HepG2 (cell line): ENCODE results near the gene SLC19A1. TPM values are rescaled to one million over a fixed set of nuclear protein-coding genes. Genes with fewer than 3 reads are reported as not detected.

Experiments used
- ATM ChIP-seq: fragments of 450-650 bp; IDR thresholded peaks from 2 replicates; pipeline ENCODE4 v1.7.1; 2017; ENCODE audit warnings: mild to moderate bottlenecking, borderline replicate concordance
- EED ChIP-seq: sonication (generic); formaldehyde crosslinking; IDR thresholded peaks from 2 replicates; pipeline ENCODE4 v1.5.0; 2020; ENCODE audit warnings: mild to moderate bottlenecking, missing genetic modification reagents
- ELF3 ChIP-seq: IDR thresholded peaks from 2 replicates; pipeline ENCODE4 v1.6.1; 2016; ENCODE audit warnings: missing genetic modification reagents, missing compliant biosample characterization
- GMEB2 ChIP-seq: IDR thresholded peaks from 2 replicates; pipeline ENCODE4 v1.6.1; 2016; ENCODE audit warnings: missing biosample characterization, missing genetic modification reagents, low read depth
- HDAC6 ChIP-seq: fragments of 200-600 bp; sonication (generic); IDR thresholded peaks from 2 replicates; pipeline ENCODE4 v1.7.0; 2017; ENCODE audit warnings: mild to moderate bottlenecking, antibody characterized with exemption, low read length, low read depth
- HNF4A ChIP-seq: sonication (generic); formaldehyde crosslinking; IDR thresholded peaks from 2 replicates; pipeline ENCODE4 v1.4.0; 2020; ENCODE audit warnings: missing genetic modification reagents
- SNAI1 ChIP-seq: sonication (generic); formaldehyde crosslinking; IDR thresholded peaks from 2 replicates; pipeline ENCODE4 v1.5.0; 2020; ENCODE audit warnings: mild to moderate bottlenecking, missing genetic modification reagents, borderline replicate concordance
- SOX6 ChIP-seq, 2 experiments: fragments of 450-650 bp in 1 of 2; sonication (generic) in 1 of 2; formaldehyde crosslinking in 1 of 2; IDR thresholded peaks; 2 replicates each; pipeline versions ENCODE4 v1.4.0 to v1.6.1; 2017 to 2020; ENCODE audit warnings: antibody characterized with exemption in 1 of 2, mild to moderate bottlenecking in 1 of 2, missing genetic modification reagents in 1 of 2
- SRSF9 ChIP-seq: fragments of 200-400 bp; formaldehyde crosslinking; IDR thresholded peaks from 2 replicates; pipeline ENCODE4 v1.6.1; 2018; ENCODE audit warnings: borderline replicate concordance, mild to moderate bottlenecking, low read depth, low read length; ENCODE audit not compliant: insufficient read depth, poor library complexity, severe bottlenecking
- ZFP1 ChIP-seq: IDR thresholded peaks from 2 replicates; pipeline ENCODE4 v1.6.1; 2016
- ZHX2 ChIP-seq, 2 experiments: sonication (generic) in 1 of 2; formaldehyde crosslinking in 1 of 2; IDR thresholded peaks; 2 replicates each; pipeline versions ENCODE4 v1.6.1 to v1.9.0; 2014 to 2022; ENCODE audit warnings: antibody characterized with exemption in 1 of 2, borderline replicate concordance in 1 of 2, inconsistent platforms in 1 of 2, low read depth in 1 of 2, missing genetic modification reagents in 1 of 2
- ZNF558 ChIP-seq: sonication (generic); formaldehyde crosslinking; IDR thresholded peaks from 2 replicates; pipeline ENCODE4 v1.9.0; 2022; ENCODE audit warnings: mild to moderate bottlenecking, missing genetic modification reagents, borderline replicate concordance
- ZNF724P ChIP-seq: sonication (generic); formaldehyde crosslinking; IDR thresholded peaks from 2 replicates; pipeline ENCODE4 v1.8.0; 2022; ENCODE audit warnings: missing genetic modification reagents, borderline replicate concordance
- ZNF788 ChIP-seq: sonication (generic); formaldehyde crosslinking; IDR thresholded peaks from 2 replicates; pipeline ENCODE4 v1.5.0; 2020; ENCODE audit warnings: mild to moderate bottlenecking, missing genetic modification reagents, borderline replicate concordance
- polyA plus RNA-seq, 8 experiments: library from polyadenylated mRNA; depleted of rRNA in 3 of 8; stranded (reverse) in 7 of 8; unstranded in 1 of 8; fragments of >200 nt; fragmentation: Illumina TruSeq in 4 of 8; extraction: Trizol in 4 of 8; gene quantifications; 2 replicates each; pipeline versions ENCODE4 v1.2.1 to v1.2.3, GENCODE V29; 2011 to 2016; ENCODE audit warnings: low read depth in 4 of 8, missing spikeins in 1 of 8, mixed read lengths in 1 of 8; ENCODE audit not compliant: insufficient read depth in 1 of 8
- total RNA-seq, 5 experiments: library from RNA; depleted of rRNA; stranded (reverse); fragments of >200 nt; fragmentation: Illumina TruSeq; extraction: Trizol; gene quantifications; 2 replicates each; pipeline ENCODE4 v1.2.3, GENCODE V29; 2016; ENCODE audit warnings: low read depth in 1 of 5
- TF ChIP-seq, protein P1 (sequence below): sonication (generic); formaldehyde crosslinking; IDR thresholded peaks from 2 replicates; pipeline ENCODE4 v1.4.0; 2020; ENCODE audit warnings: mild to moderate bottlenecking, missing genetic modification reagents
- TF ChIP-seq, protein P2 (sequence below): sonication (generic); formaldehyde crosslinking; IDR thresholded peaks from 2 replicates; pipeline ENCODE4 v1.4.0; 2020; ENCODE audit warnings: missing genetic modification reagents, borderline replicate concordance

The SLC19A1 gene
- total and polyA plus RNA-seq, 2 of the 13 experiments (the other 11 are each of a cell fraction or from before 2014, with no cell fraction given): 21.8 to 23.0 TPM

DNA sequence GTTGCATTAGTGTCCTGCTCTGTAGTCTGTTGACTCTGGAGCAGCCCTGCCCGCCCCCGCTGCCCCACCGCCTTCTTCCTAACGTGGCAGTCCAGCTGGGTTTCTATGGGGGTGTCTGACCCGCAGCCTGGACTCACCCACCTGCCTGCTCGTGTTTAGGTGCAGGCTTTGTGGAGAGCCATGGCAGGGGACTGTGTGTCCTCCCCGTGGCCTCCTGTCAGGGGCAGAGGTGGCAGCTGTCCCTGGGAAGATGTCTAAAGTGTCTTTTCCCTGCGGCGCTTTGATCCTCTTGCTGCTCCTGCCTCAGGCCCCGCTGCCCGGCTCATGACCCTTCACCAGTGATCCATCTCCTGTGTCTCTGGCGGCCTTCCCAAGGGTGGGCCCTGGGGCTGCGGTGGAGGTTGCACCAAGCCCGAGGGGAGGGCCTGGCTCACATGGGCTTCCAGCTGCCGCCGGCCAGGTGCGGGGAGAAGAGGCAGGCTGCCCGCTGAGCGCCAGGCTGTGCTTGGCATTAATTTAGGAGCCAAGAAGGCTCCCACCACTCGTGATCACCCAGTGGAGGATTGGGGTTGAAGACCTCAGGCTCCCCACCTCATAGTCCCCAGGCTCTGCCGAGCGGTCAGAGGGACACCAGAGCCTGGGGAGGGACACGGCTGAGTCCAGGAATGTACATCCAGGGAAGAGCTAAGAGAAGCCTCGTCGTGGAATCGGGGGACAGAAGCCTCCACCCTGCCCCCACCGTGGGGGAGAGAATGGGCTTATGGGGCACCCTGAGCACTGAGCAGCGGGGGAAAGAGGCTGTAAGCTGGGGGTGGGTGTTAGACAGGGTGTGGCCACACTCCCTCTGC lies 93.2 kb downstream of the SLC19A1 start (continued):
- no peak for TF ChIP-seq GMEB2 (CRISPR knock-in tag)
- TF ChIP-seq SOX6 (IDR thresholded peaks at IDR 0.05): no peak
- TF ChIP-seq SOX6 (CRISPR knock-in tag; IDR thresholded peaks at IDR 0.05): peak; percentile 88
- no peak for TF ChIP-seq SRSF9
- no peak for TF ChIP-seq ATM
- TF ChIP-seq ZNF724P: peak; percentile 89
- TF ChIP-seq, protein P1, sequence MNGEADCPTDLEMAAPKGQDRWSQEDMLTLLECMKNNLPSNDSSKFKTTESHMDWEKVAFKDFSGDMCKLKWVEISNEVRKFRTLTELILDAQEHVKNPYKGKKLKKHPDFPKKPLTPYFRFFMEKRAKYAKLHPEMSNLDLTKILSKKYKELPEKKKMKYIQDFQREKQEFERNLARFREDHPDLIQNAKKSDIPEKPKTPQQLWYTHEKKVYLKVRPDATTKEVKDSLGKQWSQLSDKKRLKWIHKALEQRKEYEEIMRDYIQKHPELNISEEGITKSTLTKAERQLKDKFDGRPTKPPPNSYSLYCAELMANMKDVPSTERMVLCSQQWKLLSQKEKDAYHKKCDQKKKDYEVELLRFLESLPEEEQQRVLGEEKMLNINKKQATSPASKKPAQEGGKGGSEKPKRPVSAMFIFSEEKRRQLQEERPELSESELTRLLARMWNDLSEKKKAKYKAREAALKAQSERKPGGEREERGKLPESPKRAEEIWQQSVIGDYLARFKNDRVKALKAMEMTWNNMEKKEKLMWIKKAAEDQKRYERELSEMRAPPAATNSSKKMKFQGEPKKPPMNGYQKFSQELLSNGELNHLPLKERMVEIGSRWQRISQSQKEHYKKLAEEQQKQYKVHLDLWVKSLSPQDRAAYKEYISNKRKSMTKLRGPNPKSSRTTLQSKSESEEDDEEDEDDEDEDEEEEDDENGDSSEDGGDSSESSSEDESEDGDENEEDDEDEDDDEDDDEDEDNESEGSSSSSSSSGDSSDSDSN (CRISPR knock-in tag): peak; percentile 91
- no peak for TF ChIP-seq EED (CRISPR knock-in tag)
- TF ChIP-seq SNAI1: no peak
- no peak; the same call in 1 of the 2 replicates for TF ChIP-seq ZNF788
- 0 out of 2 replicates have a peak, but pooled peaks have one; percentile 2 for TF ChIP-seq ZHX2 (IDR thresholded peaks at IDR 0.05; ENCODE audit: low read depth)
- no peak for TF ChIP-seq ZHX2 (CRISPR knock-in tag; IDR thresholded peaks at IDR 0.05; ENCODE audit: borderline replicate concordance)
- no peak for TF ChIP-seq HDAC6
- TF ChIP-seq HNF4A (CRISPR knock-in tag): peak; percentile 65
- TF ChIP-seq ZFP1 (CRISPR knock-in tag): peak; percentile 66
- TF ChIP-seq, protein P2, sequence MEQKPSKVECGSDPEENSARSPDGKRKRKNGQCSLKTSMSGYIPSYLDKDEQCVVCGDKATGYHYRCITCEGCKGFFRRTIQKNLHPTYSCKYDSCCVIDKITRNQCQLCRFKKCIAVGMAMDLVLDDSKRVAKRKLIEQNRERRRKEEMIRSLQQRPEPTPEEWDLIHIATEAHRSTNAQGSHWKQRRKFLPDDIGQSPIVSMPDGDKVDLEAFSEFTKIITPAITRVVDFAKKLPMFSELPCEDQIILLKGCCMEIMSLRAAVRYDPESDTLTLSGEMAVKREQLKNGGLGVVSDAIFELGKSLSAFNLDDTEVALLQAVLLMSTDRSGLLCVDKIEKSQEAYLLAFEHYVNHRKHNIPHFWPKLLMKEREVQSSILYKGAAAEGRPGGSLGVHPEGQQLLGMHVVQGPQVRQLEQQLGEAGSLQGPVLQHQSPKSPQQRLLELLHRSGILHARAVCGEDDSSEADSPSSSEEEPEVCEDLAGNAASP (CRISPR knock-in tag): peak; percentile 80; the same call in 1 of the 2 replicates
- no peak; the same call in 1 of the 2 replicates for TF ChIP-seq ELF3
- no peak for TF ChIP-seq ZNF558
